K562 (cell line): ENCODE data around the gene VWA7. TPM values are rescaled to one million over a fixed set of nuclear protein-coding genes. Genes with fewer than 3 reads are reported as not detected.
A peak's percentile ranks its signal among the peaks of the same experiment; 100 is the strongest.

Experiments
- CHD2 ChIP-seq: IDR thresholded peaks from 2 replicates; pipeline ENCODE4 v1.6.1; 2011; ENCODE audit warnings: low read depth, low read length
- HSF4 ChIP-seq: fragments of 250-450 bp; sonication (Bioruptor Pico); IDR thresholded peaks from 2 replicates; pipeline ENCODE4 v2.1.2; 2022; ENCODE audit warnings: mild to moderate bottlenecking, moderate library complexity, borderline replicate concordance
- KDM4B ChIP-seq, 2 experiments: fragments of 450-650 bp in 1 of 2; sonication (generic) in 1 of 2; IDR thresholded peaks; 2 replicates each; pipeline ENCODE4 v1.6.1; 2016 to 2017; ENCODE audit warnings: borderline replicate concordance in 2 of 2, antibody characterized with exemption in 1 of 2, low read depth in 1 of 2, mild to moderate bottlenecking in 1 of 2
- MECOM ChIP-seq: fragments of 250-450 bp; sonication (Bioruptor Pico); IDR thresholded peaks from 2 replicates; pipeline ENCODE4 v1.8.0; 2022; ENCODE audit warnings: inconsistent platforms
- SNAPC5 ChIP-seq: fragments of 250-450 bp; sonication (Bioruptor Pico); IDR thresholded peaks from 2 replicates; pipeline ENCODE4 v1.8.0; 2021; ENCODE audit warnings: moderate library complexity, mild to moderate bottlenecking, inconsistent platforms
- STAT5A ChIP-seq: IDR thresholded peaks from 2 replicates; pipeline ENCODE4 v1.6.1; 2012; ENCODE audit warnings: low read length, inconsistent platforms, borderline replicate concordance
- ZBTB40 ChIP-seq, 2 experiments: fragments of 450-650 bp in 1 of 2; sonication (generic) in 1 of 2; formaldehyde crosslinking in 1 of 2; IDR thresholded peaks; 2 replicates each; pipeline versions ENCODE4 v1.7.1 to v1.9.0; 2016 to 2022; ENCODE audit warnings: inconsistent platforms in 1 of 2, mild to moderate bottlenecking in 1 of 2, missing genetic modification reagents in 1 of 2
- ZBTB49 ChIP-seq: sonication (generic); formaldehyde crosslinking; IDR thresholded peaks from 2 replicates; pipeline ENCODE4 v1.8.0; 2022; ENCODE audit warnings: missing genetic modification reagents, mild to moderate bottlenecking, borderline replicate concordance
- ZFP91 ChIP-seq: sonication (generic); formaldehyde crosslinking; IDR thresholded peaks from 2 replicates; pipeline ENCODE4 v1.8.0; 2022; ENCODE audit warnings: mild to moderate bottlenecking, missing genetic modification reagents
- ZNF280A ChIP-seq: fragments of 450-650 bp; IDR thresholded peaks from 2 replicates; pipeline ENCODE4 v1.6.1; 2018; ENCODE audit warnings: mild to moderate bottlenecking, low read depth; ENCODE audit not compliant: partially characterized antibody
- polyA plus RNA-seq, 8 experiments: library from polyadenylated mRNA; depleted of rRNA in 4 of 8; stranded (reverse) in 5 of 8; unstranded in 3 of 8; fragments of >200 nt; fragmentation: Nextera tagmentation in 2 of 8; fragmentation: Illumina TruSeq in 1 of 8; extraction: Ambion mirVana in 2 of 8; extraction: Trizol in 1 of 8; gene quantifications; 2 replicates each; pipeline versions ENCODE4 v1.2.1 to v1.2.3, GENCODE V29; 2011 to 2014; ENCODE audit warnings: inconsistent platforms in 1 of 8, missing spikeins in 1 of 8
- total RNA-seq, 7 experiments: library from RNA; depleted of rRNA in 6 of 7; stranded (reverse); fragments of >200 nt in 6 of 7; fragmentation: Illumina TruSeq in 2 of 7; extraction: Trizol in 2 of 7; gene quantifications; 2 replicates each; pipeline versions ENCODE4 v1.2.1 to v1.2.3, GENCODE V29; 2011 to 2021; ENCODE audit warnings: low replicate concordance in 1 of 7

The VWA7 gene
- total and polyA plus RNA-seq, 9 of the 15 experiments (the other 6 are each of a cell fraction or from before 2014, with no cell fraction given), result 0.18 to 2.9 (median 0.95) TPM

GRCh38 chr6:31815025-31815838, 38.1 kb upstream of the VWA7 start, which contains the start of the genes HSPA1A and HSPA1L (continued):
- 0 out of 2 replicates have a peak, but pooled peaks have one; percentile 32 for TF ChIP-seq ZFP91 (CRISPR knock-in tag)
- TF ChIP-seq HSF4 (CRISPR knock-in tag), result no peak
- TF ChIP-seq CHD2, result 0 out of 2 replicates have a peak, but pooled peaks have one; percentile 62
- TF ChIP-seq KDM4B (IDR thresholded peaks at IDR 0.05; ENCODE audit: borderline replicate concordance in 2 of 2, low read depth in 1 of 2), result no peak
- TF ChIP-seq ZBTB49, result no peak
- TF ChIP-seq ZBTB40 (IDR thresholded peaks at IDR 0.05), result peak; percentile 79
- TF ChIP-seq ZBTB40 (CRISPR knock-in tag; IDR thresholded peaks at IDR 0.05), result no peak
- no peak for TF ChIP-seq STAT5A
- no peak for TF ChIP-seq ZNF280A
- no peak for TF ChIP-seq SNAPC5 (CRISPR knock-in tag)
- peak; percentile 87 for TF ChIP-seq MECOM (CRISPR knock-in tag)
